A549 (cell line): Measurements from ENCODE around the gene ZNF808. TPM values are rescaled to one million over a fixed set of nuclear protein-coding genes. Genes with fewer than 3 reads are reported as not detected.

Experiments used
- ATAC-seq, 2 experiments: fragments of 200-7000 bp in 1 of 2; fragments of >200 bp in 1 of 2; cut with Nextera tagmentation in 1 of 2; cut with Tn5 transposase in 1 of 2; 3 replicates each; pipeline versions ENCODE4 v1.8.0 to v1.9.1; 2018 to 2020; ENCODE audit warnings: mild to moderate bottlenecking in 1 of 2, moderate library complexity in 1 of 2
- CTCF ChIA-PET: fragments of 300-600 bp; sonication (Branson Sonifier 250); formaldehyde crosslinking; extraction: SDS; loops from one replicate; lab custom pipeline; 2021; ENCODE audit warnings: antibody characterized with exemption, inconsistent platforms; lab: Yijun Ruan, JAX
- POLR2A ChIA-PET: fragments of 350-600 bp; formaldehyde crosslinking; extraction: SDS; loops from one replicate; lab custom pipeline; 2021; ENCODE audit warnings: antibody characterized with exemption, inconsistent platforms; lab: Yijun Ruan, JAX
- DNase-seq, 2 experiments: peaks; one replicate each; pipeline versions ENCODE4 v3.0.0 to v3.0.0-alpha.2; 2011 to 2016; ENCODE audit warnings: low read depth in 1 of 2, low spot score in 1 of 2
- FAIRE-seq: peaks from 2 replicates; lab custom pipeline; 2011; peaks lifted over from hg19 to GRCh38; lab: Jason Lieb, UNC
- H3K27ac ChIP-seq, 2 experiments: fragments of >200 bp; sonication (Bioruptor Twin); formaldehyde crosslinking; 3 replicates each; pipeline ENCODE4 v1.5.1; 2016 to 2017
- H3K4me1 ChIP-seq: fragments of >200 bp; sonication (Bioruptor Twin); formaldehyde crosslinking; 3 replicates; pipeline ENCODE4 v1.6.1; 2016
- H3K4me2 ChIP-seq: fragments of >200 bp; sonication (Bioruptor Twin); formaldehyde crosslinking; 3 replicates; pipeline ENCODE4 v1.6.1; 2016
- H3K4me3 ChIP-seq: fragments of >200 bp; sonication (Bioruptor Twin); formaldehyde crosslinking; 3 replicates; pipeline ENCODE4 v1.5.1; 2016
- H3K9me3 ChIP-seq: fragments of >200 bp; sonication (Bioruptor Twin); formaldehyde crosslinking; 3 replicates; pipeline ENCODE4 v1.6.1; 2016
- ATOH8 ChIP-seq: fragments of 250-450 bp; sonication (Bioruptor Pico); IDR thresholded peaks from 2 replicates; pipeline ENCODE4 v1.5.0; 2020; ENCODE audit warnings: low read depth, mild to moderate bottlenecking, moderate library complexity
- BHLHE40 ChIP-seq: IDR thresholded peaks from 2 replicates; pipeline ENCODE4 v1.6.1; 2012; ENCODE audit warnings: low read depth, low read length, inconsistent platforms
- CBX8 ChIP-seq: fragments of 200-600 bp; sonication (generic); IDR thresholded peaks from 2 replicates; pipeline ENCODE4 v1.6.1; 2016
- CHD4 ChIP-seq: fragments of 200-600 bp; sonication (generic); IDR thresholded peaks from 2 replicates; pipeline ENCODE4 v1.6.1; 2016; ENCODE audit warnings: antibody characterized with exemption, mild to moderate bottlenecking, borderline replicate concordance
- CTCF ChIP-seq: fragments of >200 bp; sonication (Bioruptor Twin); formaldehyde crosslinking; IDR thresholded peaks from 3 replicates; pipeline ENCODE4 v1.5.1; 2016
- EP300 ChIP-seq, 2 experiments: fragments of >200 bp; sonication (Bioruptor Twin); formaldehyde crosslinking; IDR thresholded peaks; 2 replicates in 1 of 2; 3 replicates in 1 of 2; pipeline ENCODE4 v1.6.1; 2016 to 2017
- ESRRA ChIP-seq: fragments of 150-350 bp; IDR thresholded peaks from 2 replicates; pipeline ENCODE4 v1.6.1; 2014; ENCODE audit warnings: mild to moderate bottlenecking, low read length, borderline replicate concordance
- FOXS1 ChIP-seq: fragments of 250-450 bp; sonication (Bioruptor Pico); IDR thresholded peaks from 2 replicates; pipeline ENCODE4 v1.5.0; 2020; ENCODE audit warnings: mild to moderate bottlenecking, moderate library complexity
- HDAC2 ChIP-seq: fragments of 200-600 bp; sonication (generic); IDR thresholded peaks from 2 replicates; pipeline ENCODE4 v1.6.1; 2016
- HES2 ChIP-seq: fragments of >200 bp; sonication (Bioruptor Twin); formaldehyde crosslinking; IDR thresholded peaks from 2 replicates; pipeline ENCODE4 v1.6.1; 2016
- HEYL ChIP-seq: fragments of 250-450 bp; sonication (Bioruptor Pico); IDR thresholded peaks from 2 replicates; pipeline ENCODE4 v1.8.0; 2021; ENCODE audit warnings: mild to moderate bottlenecking, moderate library complexity
- HOXA7 ChIP-seq: fragments of 250-450 bp; sonication (Bioruptor Pico); IDR thresholded peaks from 2 replicates; pipeline ENCODE4 v1.5.0; 2020; ENCODE audit warnings: mild to moderate bottlenecking, moderate library complexity
- JUN ChIP-seq, 2 experiments: fragments of >200 bp; sonication (Bioruptor Twin); formaldehyde crosslinking; IDR thresholded peaks; 2 replicates in 1 of 2; 3 replicates in 1 of 2; pipeline ENCODE4 v1.6.1; 2016 to 2017
- KDM1A ChIP-seq: fragments of 200-600 bp; sonication (generic); IDR thresholded peaks from 2 replicates; pipeline ENCODE4 v1.6.1; 2016; ENCODE audit warnings: low read depth, mild to moderate bottlenecking
- MAFK ChIP-seq: fragments of 450-650 bp; IDR thresholded peaks from 2 replicates; pipeline ENCODE4 v1.6.1; 2014; ENCODE audit not compliant: partially characterized antibody
- MAZ ChIP-seq: fragments of 150-350 bp; IDR thresholded peaks from 2 replicates; pipeline ENCODE4 v1.6.1; 2014; ENCODE audit warnings: antibody characterized with exemption, low read depth, low read length, borderline replicate concordance
- NPAS2 ChIP-seq: fragments of 250-450 bp; sonication (Bioruptor Pico); IDR thresholded peaks from 2 replicates; pipeline ENCODE4 v1.8.0; 2022; ENCODE audit warnings: mild to moderate bottlenecking, moderate library complexity, borderline replicate concordance
- PHF8 ChIP-seq: fragments of 200-600 bp; sonication (generic); IDR thresholded peaks from 2 replicates; pipeline ENCODE4 v1.6.1; 2016; ENCODE audit warnings: low read depth, mild to moderate bottlenecking, antibody characterized with exemption, moderate library complexity, borderline replicate concordance
- POLR2A ChIP-seq: IDR thresholded peaks from 2 replicates; pipeline ENCODE4 v1.6.1; 2012; ENCODE audit warnings: mild to moderate bottlenecking, low read length
- POLR2AphosphoS2 ChIP-seq: conservative IDR thresholded peaks from 2 replicates; pipeline ENCODE4 v1.6.1; 2012; ENCODE audit warnings: low read length, improper control_type of control experiment, inconsistent platforms
- RARB ChIP-seq: fragments of 250-450 bp; sonication (Bioruptor Pico); IDR thresholded peaks from 2 replicates; pipeline ENCODE4 v1.8.0; 2021; ENCODE audit warnings: mild to moderate bottlenecking, moderate library complexity
- RCOR1 ChIP-seq: fragments of 150-350 bp; IDR thresholded peaks from 2 replicates; pipeline ENCODE4 v1.6.1; 2014; ENCODE audit warnings: antibody characterized with exemption, low read length, low read depth
- SMC3 ChIP-seq: fragments of >200 bp; sonication (Bioruptor Twin); formaldehyde crosslinking; IDR thresholded peaks from 3 replicates; pipeline ENCODE4 v1.6.1; 2018; ENCODE audit warnings: inconsistent platforms
- TP53 ChIP-seq: fragments of 250-450 bp; sonication (Bioruptor Pico); IDR thresholded peaks from 2 replicates; pipeline ENCODE4 v1.5.0; 2021; ENCODE audit warnings: mild to moderate bottlenecking, moderate library complexity
- ZFP36 ChIP-seq: fragments of 450-650 bp; IDR thresholded peaks from 2 replicates; pipeline ENCODE4 v1.6.1; 2014; ENCODE audit warnings: borderline replicate concordance; ENCODE audit not compliant: partially characterized antibody
- ZNF302 ChIP-seq: fragments of 250-450 bp; sonication (Bioruptor Pico); IDR thresholded peaks from 2 replicates; pipeline ENCODE4 v1.9.0; 2021; ENCODE audit warnings: inconsistent platforms, mild to moderate bottlenecking, moderate library complexity
- WGBS: methylation state at CpG from one replicate; pipeline ENCODE4 v1.1.6; 2017; ENCODE audit errors: missing lambda C conversion rate; 5-methylcytosine and 5-hydroxymethylcytosine counted together
- polyA plus RNA-seq, 4 experiments: library from polyadenylated mRNA; depleted of rRNA in 3 of 4; stranded (reverse); fragments of >200 nt; fragmentation: RNase III in 1 of 4; extraction: RNeasy Plus Mini Kit Qiagen cat#74134 plus additional on column Dnase treatment in 1 of 4; gene quantifications; 2 replicates in 3 of 4; 3 replicates in 1 of 4; pipeline ENCODE4 v1.2.3, GENCODE V29; 2011 to 2017
- TF ChIP-seq, protein P1 (sequence below): fragments of 150-350 bp; IDR thresholded peaks from 2 replicates; pipeline ENCODE4 v1.6.1; 2014; ENCODE audit warnings: low read depth, mild to moderate bottlenecking, low read length

Gene ZNF808
- polyA plus RNA-seq, 2 of the 4 experiments (the other 2 are of a cell fraction): 0.22 to 0.45 TPM

DNA sequence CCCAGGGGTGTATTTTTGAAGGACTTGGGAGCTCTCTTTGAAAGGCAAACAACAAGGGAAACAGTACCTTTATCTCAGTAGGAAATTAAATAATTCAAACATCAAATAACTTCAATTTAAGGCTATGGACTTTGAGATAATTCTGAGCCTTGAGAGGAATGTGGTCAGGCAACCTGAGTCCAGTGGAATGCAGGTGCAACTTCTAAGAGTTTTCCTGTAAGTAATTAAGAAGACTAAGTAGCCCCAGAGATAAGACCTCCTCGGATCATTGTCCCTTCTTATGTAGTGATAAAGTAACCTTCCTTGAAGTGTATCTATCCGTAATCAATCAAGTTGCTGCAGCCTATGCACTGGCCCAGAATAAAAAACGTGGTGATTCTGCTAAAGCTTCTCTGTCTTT is 71.8 kb downstream of the ZNF808 start:
- ATAC-seq (no peak), DNase-seq (no peak), FAIRE-seq (no peak)
- H3K4me2 ChIP-seq: no peak overlapping the region
- H3K9me3 ChIP-seq: peaks cover 65% of the 10 kb centered on the region; the same call in 2 of the 3 replicates
- H3K4me3 ChIP-seq: no peak overlapping the region
- POLR2A ChIA-PET: no interaction called here
- H3K27ac ChIP-seq: no peak overlapping the region
- no peaks in the 10 kb centered on the region for H3K4me1 ChIP-seq
- WGBS: 22% methylated on average over 3 of the region's 3 CpGs
- TF ChIP-seq ZNF302 (CRISPR knock-in tag) (no peak), POLR2A (no peak)
- CTCF ChIA-PET: no interaction called here

DNA sequence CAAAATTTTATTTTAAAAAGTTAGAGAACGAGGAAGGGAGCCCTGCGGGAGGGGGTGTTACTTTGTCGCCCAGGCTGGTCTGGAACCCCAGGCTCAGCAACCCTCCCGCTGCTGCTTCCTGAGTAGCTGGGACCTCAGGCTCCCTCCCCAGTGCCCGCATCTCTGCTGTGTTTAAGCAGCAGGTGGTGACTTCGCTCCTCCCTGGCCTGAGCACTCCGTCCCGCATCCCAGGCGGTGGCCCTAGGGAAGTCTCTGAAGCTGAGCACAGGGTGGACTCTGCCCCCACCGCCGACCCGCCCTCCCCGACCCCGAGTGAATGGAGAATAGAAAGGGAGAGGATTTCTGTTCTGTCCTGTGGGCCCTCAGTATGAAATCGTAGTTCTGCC is 73.2 kb downstream of the ZNF808 start:
- FAIRE-seq (no peak), DNase-seq (no peak), ATAC-seq (no peak)
- H3K9me3 ChIP-seq: peaks cover 78% of the 10 kb centered on the region; the same call in 2 of the 3 replicates
- no peak overlapping the region for H3K4me3 ChIP-seq
- TF ChIP-seq POLR2A (no peak), PHF8 (no peak), RARB (CRISPR knock-in tag) (no peak), ESRRA (no peak), TP53 (CRISPR knock-in tag) (no peak), MAFK (no peak), KDM1A (no peak), HOXA7 (CRISPR knock-in tag) (no peak), CTCF (no peak), ATOH8 (no peak), HEYL (CRISPR knock-in tag) (no peak), HDAC2 (no peak), POLR2AphosphoS2 (no peak), MAZ (no peak), EP300 (IDR thresholded peaks at IDR 0.05) (no peak)
- no peak overlapping the region for H3K27ac ChIP-seq
- WGBS: 11% methylated on average over 15 of the region's 15 CpGs
- CTCF ChIA-PET: no interaction called here
- POLR2A ChIA-PET: no interaction called here
- no peak overlapping the region for H3K4me2 ChIP-seq
- H3K4me1 ChIP-seq: no peaks in the 10 kb centered on the region

- Histone ChIP-seq H3K4me1 (no peaks in the 10 kb centered on the region), H3K27ac (no peak overlapping the region), H3K9me3 (peaks cover 79% of the 10 kb centered on the region; the same call in 2 of the 3 replicates), H3K4me3 (no peak overlapping the region), H3K4me2 (no peak overlapping the region)
- 11% methylated on average over 45 of the region's 62 CpGs for WGBS
- no peak; a peak in 1 of 6 replicates for ATAC-seq
- POLR2A ChIA-PET: no interaction called here
- TF ChIP-seq EP300 (IDR thresholded peaks at IDR 0.05) (no peak), ZFP36 (no peak), HEYL (CRISPR knock-in tag) (no peak), NPAS2 (CRISPR knock-in tag) (no peak), RCOR1 (no peak), CBX8 (no peak), HES2 (no peak), MAZ (no peak), JUN (IDR thresholded peaks at IDR 0.05) (no peak), HDAC2 (no peak), CHD4 (no peak), CTCF (no peak), BHLHE40 (no peak), SMC3 (no peak), MAFK (no peak), FOXS1 (CRISPR knock-in tag) (no peak)
- TF ChIP-seq, protein P1, sequence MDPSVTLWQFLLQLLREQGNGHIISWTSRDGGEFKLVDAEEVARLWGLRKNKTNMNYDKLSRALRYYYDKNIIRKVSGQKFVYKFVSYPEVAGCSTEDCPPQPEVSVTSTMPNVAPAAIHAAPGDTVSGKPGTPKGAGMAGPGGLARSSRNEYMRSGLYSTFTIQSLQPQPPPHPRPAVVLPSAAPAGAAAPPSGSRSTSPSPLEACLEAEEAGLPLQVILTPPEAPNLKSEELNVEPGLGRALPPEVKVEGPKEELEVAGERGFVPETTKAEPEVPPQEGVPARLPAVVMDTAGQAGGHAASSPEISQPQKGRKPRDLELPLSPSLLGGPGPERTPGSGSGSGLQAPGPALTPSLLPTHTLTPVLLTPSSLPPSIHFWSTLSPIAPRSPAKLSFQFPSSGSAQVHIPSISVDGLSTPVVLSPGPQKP: no peak
- TF ChIP-seq, all 56 proteins: peak for 0
- DNase-seq (no peak), FAIRE-seq (no peak)
- CTCF ChIA-PET: no interaction called here
These were observed 73.8 kb downstream of the ZNF808 start for GRCh38 chr19:52601025-52601973.
